Keratinocyte (primary cell): ENCODE data around the gene TM9SF1. TPM values are rescaled to one million over a fixed set of nuclear protein-coding genes. Genes with fewer than 3 reads are reported as not detected.

Experiments used
- DNase-seq: peaks from one replicate; pipeline ENCODE4 v3.0.0-alpha.2; 2011; ENCODE audit warnings: low read depth, missing footprints, low spot score
- FAIRE-seq: peaks from 2 replicates; lab custom pipeline; 2011; peaks lifted over from hg19 to GRCh38; lab: Jason Lieb, UNC
- H2AFZ ChIP-seq: 2 replicates; pipeline ENCODE4 v1.6.0; 2012; ENCODE audit warnings: low read length, control low read depth, inconsistent platforms; ENCODE audit not compliant: control insufficient read depth
- H3K27ac ChIP-seq: 2 replicates; pipeline ENCODE4 v1.5.1; 2011; ENCODE audit warnings: low read length; ENCODE audit not compliant: control insufficient read depth, insufficient read depth
- H3K27me3 ChIP-seq: 3 replicates; pipeline ENCODE4 v1.6.0; 2011; ENCODE audit warnings: low read length; ENCODE audit not compliant: control insufficient read depth, insufficient read depth; ENCODE audit errors: extremely low read depth
- H3K36me3 ChIP-seq, 2 experiments: 2 replicates in 1 of 2; 3 replicates in 1 of 2; pipeline ENCODE4 v1.5.1; 2011; ENCODE audit warnings: low read length in 2 of 2, mild to moderate bottlenecking in 1 of 2; ENCODE audit not compliant: control insufficient read depth in 2 of 2, insufficient read depth in 2 of 2; ENCODE audit errors: extremely low read depth in 1 of 2
- H3K4me1 ChIP-seq: 3 replicates; pipeline ENCODE4 v1.5.1; 2011; ENCODE audit warnings: low read length; ENCODE audit not compliant: control insufficient read depth, insufficient read depth; ENCODE audit errors: extremely low read depth
- H3K4me2 ChIP-seq: 3 replicates; pipeline ENCODE4 v1.6.0; 2011; ENCODE audit warnings: low read depth, low read length; ENCODE audit not compliant: control insufficient read depth, insufficient read depth; ENCODE audit errors: extremely low read depth
- H3K4me3 ChIP-seq, 3 experiments: fragments of 200-600 bp in 1 of 3; sonication (generic) in 1 of 3; 2 replicates in 2 of 3; 3 replicates in 1 of 3; pipeline ENCODE4 v1.5.1; 2011 to 2016; ENCODE audit warnings: low read length in 3 of 3, mild to moderate bottlenecking in 3 of 3, control low read depth in 2 of 3, inconsistent platforms in 1 of 3, low read depth in 1 of 3, mixed read lengths in 1 of 3, mixed run types in 1 of 3, moderate library complexity in 1 of 3; ENCODE audit not compliant: control insufficient read depth in 2 of 3, insufficient read depth in 2 of 3; ENCODE audit errors: extremely low read depth in 1 of 3
- H3K79me2 ChIP-seq: 2 replicates; pipeline ENCODE4 v1.6.0; 2012; ENCODE audit warnings: low read length; ENCODE audit not compliant: control insufficient read depth, insufficient read depth
- H3K9ac ChIP-seq: 3 replicates; pipeline ENCODE4 v1.6.0; 2011; ENCODE audit warnings: low read length; ENCODE audit not compliant: control insufficient read depth, insufficient read depth; ENCODE audit errors: extremely low read depth
- H3K9me1 ChIP-seq: 3 replicates; pipeline ENCODE4 v1.6.0; 2011; ENCODE audit warnings: low read length; ENCODE audit not compliant: control insufficient read depth, insufficient read depth; ENCODE audit errors: extremely low read depth
- H3K9me3 ChIP-seq: 2 replicates; pipeline ENCODE4 v1.5.1; 2012; ENCODE audit warnings: low read depth, low read length; ENCODE audit not compliant: control insufficient read depth
- H4K20me1 ChIP-seq: 3 replicates; pipeline ENCODE4 v1.6.0; 2011; ENCODE audit warnings: low read length; ENCODE audit not compliant: control insufficient read depth, insufficient read depth; ENCODE audit errors: extremely low read depth
- EZH2 ChIP-seq: IDR thresholded peaks from one replicate; pipeline ENCODE4 v1.6.1; 2012; ENCODE audit warnings: inconsistent platforms, mild to moderate bottlenecking, low read length, moderate library complexity
- dilution Hi-C: fragments of 300-500 bp; cut with MboI; formaldehyde crosslinking; loops from one replicate; pipeline ENCODE4 v1.7.0; 2020; ENCODE audit warnings: low sequenced_read_pairs; ENCODE audit not compliant: extremely low pct_ligation_motif_present
- polyA plus RNA-seq, 5 experiments: library from polyadenylated mRNA; depleted of rRNA in 3 of 5; stranded (reverse) in 3 of 5; stranded (forward) in 1 of 5; unstranded in 1 of 5; fragments of >200 nt; gene quantifications; 1 replicate in 1 of 5; 2 replicates in 3 of 5; 3 replicates in 1 of 5; pipeline versions ENCODE4 v1.2.1 to v1.2.3, GENCODE V29; 2011 to 2012; ENCODE audit warnings: missing spikeins in 2 of 5, low read depth in 1 of 5, low replicate concordance in 1 of 5
- TF ChIP-seq, protein P1 (sequence below), 3 experiments: IDR thresholded peaks in 1 of 3; conservative IDR thresholded peaks in 1 of 3; optimal IDR thresholded peaks in 1 of 3; 2 replicates in 2 of 3; 3 replicates in 1 of 3; pipeline versions ENCODE3 to v1.5.1; 2011; ENCODE audit warnings: low read length in 3 of 3, mild to moderate bottlenecking in 3 of 3, moderate library complexity in 2 of 3, control low read depth in 1 of 3, inconsistent platforms in 1 of 3; ENCODE audit not compliant: insufficient read depth in 2 of 3; ENCODE audit errors: extremely low read depth in 1 of 3

TM9SF1 gene
- polyA plus RNA-seq, 1 donor (not counting 4 experiments of a cell fraction or from before 2014, with no cell fraction given): 19.2 TPM

DNA sequence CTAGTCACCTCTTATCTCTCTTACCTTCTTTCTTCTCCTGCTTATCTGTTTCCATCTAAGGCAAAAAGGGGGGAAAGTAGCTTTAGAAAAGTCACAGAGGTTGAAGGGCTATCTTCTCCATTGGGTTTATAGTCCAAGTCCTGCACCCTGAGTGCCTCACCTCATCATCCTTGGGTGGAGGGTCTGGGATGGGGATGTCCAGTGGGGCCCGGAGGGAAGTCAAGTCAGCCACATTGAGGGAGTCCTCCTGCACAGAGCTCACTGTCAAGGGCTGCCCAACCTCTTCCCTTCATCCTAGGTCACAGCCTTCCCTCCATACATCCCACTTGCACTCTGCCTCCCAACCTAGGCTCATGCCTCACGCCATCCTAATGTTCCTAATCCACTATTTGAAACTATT is 50.0 kb downstream of the TM9SF1 start:
- Histone ChIP-seq H3K9me3 (no peaks in the 10 kb centered on the region), H3K4me3 (peak overlapping the region in 2 of 3 experiments; percentile 79 to 97), H4K20me1 (no peaks in the 10 kb centered on the region), H3K9ac (peak overlapping the region; percentile 88), H3K36me3 (peaks cover 17 to 29% of the 10 kb centered on the region in 2 experiments), H2AFZ (no peak overlapping the region), H3K9me1 (peaks cover 2% of the 10 kb centered on the region), H3K4me1 (peaks cover 27% of the 10 kb centered on the region), H3K27ac (peak overlapping the region; percentile 85), H3K4me2 (peak overlapping the region; percentile 93), H3K27me3 (no peaks in the 10 kb centered on the region), H3K79me2 (peaks cover 59% of the 10 kb centered on the region)
- TF ChIP-seq EZH2: no peak
- TF ChIP-seq, protein P1, sequence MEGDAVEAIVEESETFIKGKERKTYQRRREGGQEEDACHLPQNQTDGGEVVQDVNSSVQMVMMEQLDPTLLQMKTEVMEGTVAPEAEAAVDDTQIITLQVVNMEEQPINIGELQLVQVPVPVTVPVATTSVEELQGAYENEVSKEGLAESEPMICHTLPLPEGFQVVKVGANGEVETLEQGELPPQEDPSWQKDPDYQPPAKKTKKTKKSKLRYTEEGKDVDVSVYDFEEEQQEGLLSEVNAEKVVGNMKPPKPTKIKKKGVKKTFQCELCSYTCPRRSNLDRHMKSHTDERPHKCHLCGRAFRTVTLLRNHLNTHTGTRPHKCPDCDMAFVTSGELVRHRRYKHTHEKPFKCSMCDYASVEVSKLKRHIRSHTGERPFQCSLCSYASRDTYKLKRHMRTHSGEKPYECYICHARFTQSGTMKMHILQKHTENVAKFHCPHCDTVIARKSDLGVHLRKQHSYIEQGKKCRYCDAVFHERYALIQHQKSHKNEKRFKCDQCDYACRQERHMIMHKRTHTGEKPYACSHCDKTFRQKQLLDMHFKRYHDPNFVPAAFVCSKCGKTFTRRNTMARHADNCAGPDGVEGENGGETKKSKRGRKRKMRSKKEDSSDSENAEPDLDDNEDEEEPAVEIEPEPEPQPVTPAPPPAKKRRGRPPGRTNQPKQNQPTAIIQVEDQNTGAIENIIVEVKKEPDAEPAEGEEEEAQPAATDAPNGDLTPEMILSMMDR (optimal IDR thresholded peaks at IDR 0.05 in 1 of 3, IDR thresholded peaks at IDR 0.05 in 1 of 3, conservative IDR thresholded peaks at IDR 0.05 in 1 of 3; ENCODE audit: extremely low read depth in 1 of 3, insufficient read depth in 2 of 3, low read length in 3 of 3): no peak
- FAIRE-seq: no peak
- no peak for DNase-seq
- dilution Hi-C loops: no loop called here

DNA sequence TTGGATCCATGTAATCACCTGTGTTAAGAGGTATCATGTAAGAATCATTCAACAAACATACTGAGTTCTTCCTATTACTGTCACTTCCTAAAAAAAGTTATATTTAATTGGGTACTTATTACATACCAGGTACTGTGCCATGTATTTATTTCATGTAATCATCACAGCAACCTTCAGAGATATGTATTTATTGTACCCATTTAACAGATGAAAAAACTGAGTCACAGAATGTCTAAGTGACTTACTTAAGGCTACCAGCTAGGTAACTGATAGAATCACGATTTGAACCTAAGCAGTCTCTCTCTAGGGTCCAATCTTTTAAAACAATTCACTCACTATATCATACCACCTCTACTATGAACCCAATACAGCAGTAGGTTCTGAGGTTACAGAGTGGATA is 50.8 kb downstream of the TM9SF1 start:
- H3K79me2 ChIP-seq: peaks cover 56% of the 10 kb centered on the region
- DNase-seq: no peak
- peaks cover 11 to 21% of the 10 kb centered on the region in 2 experiments for H3K36me3 ChIP-seq
- no peaks in the 10 kb centered on the region for H4K20me1 ChIP-seq
- peaks cover 2% of the 10 kb centered on the region for H3K9me1 ChIP-seq
- no peak overlapping the region for H3K4me2 ChIP-seq
- H3K4me1 ChIP-seq: peaks cover 32% of the 10 kb centered on the region
- no peak for FAIRE-seq
- H3K4me3 ChIP-seq: no peak overlapping the region
- TF ChIP-seq EZH2: no peak
- TF ChIP-seq, protein P1 (optimal IDR thresholded peaks at IDR 0.05 in 1 of 3, IDR thresholded peaks at IDR 0.05 in 1 of 3, conservative IDR thresholded peaks at IDR 0.05 in 1 of 3; ENCODE audit: extremely low read depth in 1 of 3, insufficient read depth in 2 of 3, low read length in 3 of 3): no peak
- no peak overlapping the region for H3K27ac ChIP-seq
- H3K9ac ChIP-seq: no peak overlapping the region
- H3K9me3 ChIP-seq: no peaks in the 10 kb centered on the region
- no peak overlapping the region for H2AFZ ChIP-seq
- dilution Hi-C loops: no loop called here
- no peaks in the 10 kb centered on the region for H3K27me3 ChIP-seq
